ENCODE results near the gene BOD1L1. TPM values are rescaled to one million over a fixed set of nuclear protein-coding genes. Genes with fewer than 3 reads are reported as not detected.
A peak's percentile ranks its signal among the peaks of the same experiment; 100 is the strongest.

BOD1L1 gene
- total and polyA plus RNA-seq, 2 experiments from 2014 or later = 18.2 to 43.2 TPM

GRCh38 chr4:13529128-13529919, 98.2 kb downstream of the BOD1L1 start:
- H3F3A ChIP-seq (replicated peaks; ENCODE audit: low read depth) = peaks cover 52% of the 10 kb centered on the region
- H4K20me1 ChIP-seq (replicated peaks; ENCODE audit: insufficient read depth) = peaks cover 6% of the 10 kb centered on the region; the same call in 1 of the 2 replicates
- no peak overlapping the region for H2AFZ ChIP-seq
- peaks cover 88% of the 10 kb centered on the region for H3K4me1 ChIP-seq (ENCODE audit: insufficient read depth)
- H3K4me2 ChIP-seq = peak overlapping the region; percentile 81
- Mint-ChIP-seq H3K36me3 (ENCODE audit: low read depth) (peaks cover 7% of the 10 kb centered on the region), H3K9me3 (peaks cover 6% of the 10 kb centered on the region), H3K4me1 (peaks cover 61% of the 10 kb centered on the region), H3K4me3 (no peak overlapping the region), H3K27me3 (ENCODE audit: insufficient read depth, low read depth, poor library complexity) (peaks cover 90% of the 10 kb centered on the region), H3K27ac (no peak overlapping the region)
- peaks cover 100% of the 10 kb centered on the region for H3K27me3 ChIP-seq (ENCODE audit: insufficient read depth)
- H3K27ac ChIP-seq (ENCODE audit: low read depth) = no peak overlapping the region
- no peaks in the 10 kb centered on the region for H3K9me2 ChIP-seq (ENCODE audit: insufficient read depth)
- H3K79me2 ChIP-seq (replicated peaks; ENCODE audit: insufficient read depth) = no peaks in the 10 kb centered on the region
- TF ChIP-seq CREB1 (CRISPR knock-in tag; IDR thresholded peaks at IDR 0.05; ENCODE audit: low read depth) = no peak
- TF ChIP-seq POLR2AphosphoS5 (IDR thresholded peaks at IDR 0.05; ENCODE audit: low read depth) = no peak
- peak; percentile 86 for TF ChIP-seq EZH2phosphoT487 (IDR thresholded peaks at IDR 0.05; ENCODE audit: unreplicated experiment)
- peak; percentile 94 for TF ChIP-seq EZH2 (IDR thresholded peaks at IDR 0.05; ENCODE audit: low read depth, unreplicated experiment)
- peak overlapping the region; percentile 49 for H3K4me3 ChIP-seq
- no peak for DNase-seq (ENCODE audit: low spot score)
- no peak for ATAC-seq
- no peaks in the 10 kb centered on the region for H3K36me3 ChIP-seq (ENCODE audit: insufficient read depth)

- Histone ChIP-seq H3K79me2 (replicated peaks; ENCODE audit: insufficient read depth) (no peaks in the 10 kb centered on the region), H3K27ac (ENCODE audit: low read depth) (no peak overlapping the region), H3K4me2 (peak overlapping the region; percentile 81), H3K4me1 (ENCODE audit: insufficient read depth) (peaks cover 83% of the 10 kb centered on the region), H3F3A (replicated peaks; ENCODE audit: low read depth) (peaks cover 48% of the 10 kb centered on the region), H3K4me3 (peak overlapping the region; percentile 49), H2AFZ (no peak overlapping the region), H3K9me2 (ENCODE audit: insufficient read depth) (no peaks in the 10 kb centered on the region), H3K36me3 (ENCODE audit: insufficient read depth) (no peaks in the 10 kb centered on the region), H3K27me3 (ENCODE audit: insufficient read depth) (peaks cover 100% of the 10 kb centered on the region), H4K20me1 (replicated peaks; ENCODE audit: insufficient read depth) (peaks cover 6% of the 10 kb centered on the region; the same call in 1 of the 2 replicates)
- no peak overlapping the region for H3K27ac Mint-ChIP-seq
- peaks cover 13% of the 10 kb centered on the region for H3K36me3 Mint-ChIP-seq (ENCODE audit: low read depth)
- peaks cover 11% of the 10 kb centered on the region for H3K9me3 Mint-ChIP-seq
- H3K4me3 Mint-ChIP-seq = peak overlapping the region; percentile 23; the same call in 1 of the 3 replicates
- ATAC-seq (no peak), DNase-seq (ENCODE audit: low spot score) (no peak)
- H3K4me1 Mint-ChIP-seq = peaks cover 56% of the 10 kb centered on the region
- H3K27me3 Mint-ChIP-seq (ENCODE audit: insufficient read depth, low read depth, poor library complexity) = peaks cover 90% of the 10 kb centered on the region
- TF ChIP-seq ZNF331 (CRISPR knock-in tag; IDR thresholded peaks at IDR 0.05; ENCODE audit: low read depth) = no peak
- TF ChIP-seq ZNF462 (CRISPR knock-in tag; IDR thresholded peaks at IDR 0.05) = no peak
- no peak for TF ChIP-seq CREB1 (CRISPR knock-in tag; IDR thresholded peaks at IDR 0.05; ENCODE audit: low read depth)
- TF ChIP-seq ZNF114 (CRISPR knock-in tag; IDR thresholded peaks at IDR 0.05) = no peak
- no peak for TF ChIP-seq ETS1 (IDR thresholded peaks at IDR 0.05)
- no peak for TF ChIP-seq POLR2AphosphoS5 (IDR thresholded peaks at IDR 0.05; ENCODE audit: low read depth)
- no peak for TF ChIP-seq EZH2phosphoT487 (IDR thresholded peaks at IDR 0.05; ENCODE audit: unreplicated experiment)
- no peak for TF ChIP-seq EZH2 (IDR thresholded peaks at IDR 0.05; ENCODE audit: low read depth, unreplicated experiment)
- no peak for TF ChIP-seq STAT1 (IDR thresholded peaks at IDR 0.05; ENCODE audit: unreplicated experiment)
- no peak for TF ChIP-seq REST (IDR thresholded peaks at IDR 0.05; ENCODE audit: unreplicated experiment)
Observed at GRCh38 chr4:13528821-13529127, 98.8 kb downstream of the BOD1L1 start.
